Tibial nerve (tissue), 4 donors: Measurements from ENCODE around the gene SETD6. TPM values are rescaled to one million over a fixed set of nuclear protein-coding genes. Genes with fewer than 3 reads are reported as not detected.

ENCODE experiments used
- DNase-seq, 2 donors: peaks; one replicate each; pipeline ENCODE4 v3.0.0-alpha.2; 2019; ENCODE audit warnings: low spot score in 2 of 2
- H3K27ac ChIP-seq, 4 donors: fragments of 200-600 bp; sonication (generic) in 3 of 4; one replicate each; pipeline ENCODE4 v1.5.1; 2017 to 2019; ENCODE audit warnings: mild to moderate bottlenecking in 1 of 4
- H3K27me3 ChIP-seq, 2 donors: fragments of 200-600 bp; sonication (generic) in 1 of 2; one replicate each; pipeline versions ENCODE4 v1.5.1 to v1.6.0; 2017 to 2019
- H3K36me3 ChIP-seq, 3 donors: fragments of 200-600 bp; sonication (generic); one replicate each; pipeline ENCODE4 v1.5.1; 2018 to 2019
- H3K4me1 ChIP-seq, 4 donors: fragments of 200-600 bp; sonication (generic) in 3 of 4; one replicate each; pipeline ENCODE4 v1.5.1; 2017 to 2019
- H3K4me3 ChIP-seq, 4 donors: fragments of 200-600 bp; sonication (generic) in 3 of 4; one replicate each; pipeline ENCODE4 v1.5.1; 2017 to 2019; ENCODE audit warnings: mild to moderate bottlenecking in 1 of 4, moderate library complexity in 1 of 4
- H3K9me3 ChIP-seq, 4 donors: fragments of 200-600 bp; sonication (generic) in 3 of 4; one replicate each; pipeline ENCODE4 v1.5.1; 2017 to 2019
- CTCF ChIP-seq, 5 experiments: fragments of 200-600 bp in 3 of 5; fragments of 450-650 bp in 2 of 5; sonication (generic) in 3 of 5; IDR thresholded peaks; one replicate each; pipeline ENCODE4 v1.5.1; 2016 to 2019; ENCODE audit warnings: antibody characterized with exemption in 5 of 5, mild to moderate bottlenecking in 3 of 5, moderate library complexity in 2 of 5
- EP300 ChIP-seq, 2 donors: sonication (generic); formaldehyde crosslinking; IDR thresholded peaks; one replicate each; pipeline ENCODE4 v1.6.1; 2017; ENCODE audit warnings: antibody characterized with exemption in 2 of 2, mild to moderate bottlenecking in 1 of 2
- POLR2A ChIP-seq, 2 donors: fragments of 450-650 bp; IDR thresholded peaks; one replicate each; pipeline ENCODE4 v1.6.1; 2017; ENCODE audit warnings: antibody characterized with exemption in 2 of 2, mild to moderate bottlenecking in 2 of 2, moderate library complexity in 2 of 2
- WGBS, 2 donors: methylation state at CpG; one replicate each; pipeline ENCODE4 v1.1.5; 2018; 5-methylcytosine and 5-hydroxymethylcytosine counted together
- total RNA-seq, 4 donors: library from RNA; depleted of rRNA; stranded (reverse); fragments of >200 nt; gene quantifications; one replicate each; pipeline ENCODE4 v1.1.0, GENCODE V29; 2016

Gene SETD6
- total RNA-seq, 4 donors from 2014 or later: 41.0 to 82.5 (median 45.2) TPM

- 90 to 92% methylated on average over 20 to 21 of the region's 21 CpGs for WGBS, 2 donors
- Histone ChIP-seq H3K36me3 (no peaks in the 10 kb centered on the region), H3K27ac (no peak overlapping the region), H3K9me3 (no peaks in the 10 kb centered on the region), H3K4me3 (no peak overlapping the region), H3K4me1 (peaks cover 0 to 22% (median 16%) of the 10 kb centered on the region in 4 donors), H3K27me3 (peaks cover 0 to 28% of the 10 kb centered on the region in 2 donors)
- TF ChIP-seq CTCF (IDR thresholded peaks at IDR 0.05): no peak
- no peak for TF ChIP-seq EP300 (IDR thresholded peaks at IDR 0.05)
- TF ChIP-seq POLR2A (IDR thresholded peaks at IDR 0.05): no peak
- no peak for DNase-seq
These were observed 11.2 kb upstream of the SETD6 start for GRCh38 chr16:58503863-58504688.

- no peak for TF ChIP-seq POLR2A (IDR thresholded peaks at IDR 0.05)
- no peak for TF ChIP-seq EP300 (IDR thresholded peaks at IDR 0.05)
- TF ChIP-seq CTCF (IDR thresholded peaks at IDR 0.05): no peak
- no peaks in the 10 kb centered on the region for H3K9me3 ChIP-seq
- H3K27me3 ChIP-seq: peaks cover 0 to 10% of the 10 kb centered on the region in 2 donors
- no peak overlapping the region for H3K4me3 ChIP-seq
- 81 to 82% methylated on average over 18 to 19 of the region's 20 CpGs for WGBS, 2 donors
- no peak for DNase-seq
- no peak overlapping the region for H3K27ac ChIP-seq
- H3K4me1 ChIP-seq: peaks cover 0 to 4% (median 2%) of the 10 kb centered on the region in 4 donors
- no peaks in the 10 kb centered on the region for H3K36me3 ChIP-seq
These were observed 8.8 kb upstream of the SETD6 start for GRCh38 chr16:58506241-58507194.

GRCh38 chr16:58507195-58507962 lies 7.9 kb upstream of the SETD6 start:
- WGBS, 2 donors: 52% methylated on average over 10 to 15 of the region's 15 CpGs
- Histone ChIP-seq H3K4me3 (no peak overlapping the region), H3K27me3 (peaks cover 0 to 1% of the 10 kb centered on the region in 2 donors), H3K4me1 (no peaks in the 10 kb centered on the region), H3K36me3 (no peaks in the 10 kb centered on the region), H3K27ac (no peak overlapping the region), H3K9me3 (no peaks in the 10 kb centered on the region)
- DNase-seq: no peak
- TF ChIP-seq POLR2A (IDR thresholded peaks at IDR 0.05) (no peak), CTCF (IDR thresholded peaks at IDR 0.05) (no peak), EP300 (IDR thresholded peaks at IDR 0.05) (no peak)

- Histone ChIP-seq H3K4me3 (no peak overlapping the region), H3K9me3 (no peaks in the 10 kb centered on the region), H3K27me3 (no peaks in the 10 kb centered on the region), H3K27ac (no peak overlapping the region), H3K36me3 (no peaks in the 10 kb centered on the region), H3K4me1 (no peaks in the 10 kb centered on the region)
- DNase-seq: no peak
- 83 to 88% methylated on average over 14 of the region's 14 CpGs for WGBS, 2 donors
- no peak for TF ChIP-seq POLR2A (IDR thresholded peaks at IDR 0.05)
These were observed 7.2 kb upstream of the SETD6 start for GRCh38 chr16:58507963-58508670.
